Lower leg skin (tissue), 4 donors: ENCODE results near the gene GPD2. TPM values are rescaled to one million over a fixed set of nuclear protein-coding genes. Genes with fewer than 3 reads are reported as not detected.

ENCODE experiments used
- DNase-seq, 2 donors: peaks; one replicate each; pipeline ENCODE4 v3.0.0-alpha.2; 2019; ENCODE audit warnings: low spot score in 2 of 2
- H3K4me3 ChIP-seq: fragments of 200-600 bp; sonication (generic); 2 replicates; pipeline ENCODE4 v1.5.1; 2017; ENCODE audit warnings: mild to moderate bottlenecking, low read depth; ENCODE audit not compliant: poor library complexity, severe bottlenecking
- CTCF ChIP-seq, 3 donors: fragments of 450-650 bp; IDR thresholded peaks; one replicate each; pipeline ENCODE4 v1.5.1; 2016; ENCODE audit warnings: antibody characterized with exemption in 3 of 3, mild to moderate bottlenecking in 3 of 3, moderate library complexity in 2 of 3
- POLR2A ChIP-seq, 2 donors: fragments of 450-650 bp; IDR thresholded peaks; one replicate each; pipeline ENCODE4 v1.6.1; 2016 to 2017; ENCODE audit warnings: antibody characterized with exemption in 2 of 2, mild to moderate bottlenecking in 1 of 2, moderate library complexity in 1 of 2
- WGBS, 2 donors: methylation state at CpG; one replicate each; pipeline ENCODE4 v1.1.5; 2018; 5-methylcytosine and 5-hydroxymethylcytosine counted together
- intact Hi-C: fragments of 100-400 bp; cut with DNase I; formaldehyde crosslinking; loops from one replicate; pipeline ENCODE4 v1.15.0; 2023; ENCODE audit warnings: low total_unique reads
- total RNA-seq, 4 donors: library from RNA; depleted of rRNA; stranded (reverse); fragments of >200 nt; gene quantifications; one replicate each; pipeline ENCODE4 v1.1.0, GENCODE V29; 2016

GPD2 gene
- total RNA-seq, 4 donors from 2014 or later = 50.0 to 83.5 (median 64.6) TPM

- TF ChIP-seq CTCF (IDR thresholded peaks at IDR 0.05) (no peak), POLR2A (IDR thresholded peaks at IDR 0.05) (no peak)
- no peak for DNase-seq
- 52 to 56% methylated on average over 5 of the region's 5 CpGs for WGBS, 2 donors
- intact Hi-C loops = no loop called here
- no peak overlapping the region for H3K4me3 ChIP-seq
Observed at GRCh38 chr2:156625360-156626170, 189.4 kb downstream of the GPD2 start.

- WGBS, 2 donors = 75 to 76% methylated on average over 1 of the region's 1 CpG
- TF ChIP-seq POLR2A (IDR thresholded peaks at IDR 0.05) (no peak), CTCF (IDR thresholded peaks at IDR 0.05) (no peak)
- no peak for DNase-seq
Observed at GRCh38 chr2:156626931-156627330, 190.8 kb downstream of the GPD2 start.

GRCh38 chr2:156630579-156631337 lies 194.6 kb downstream of the GPD2 start:
- WGBS, 2 donors = 59 to 82% methylated on average over 1 of the region's 1 CpG

More at GRCh38 chr2:156626931-156627330, 190.8 kb downstream of the GPD2 start:
- H3K4me3 ChIP-seq = no peak overlapping the region
- intact Hi-C loops = no loop called here

GRCh38 chr2:156635646-156636045 lies 199.5 kb downstream of the GPD2 start:
- TF ChIP-seq POLR2A (IDR thresholded peaks at IDR 0.05) (no peak), CTCF (IDR thresholded peaks at IDR 0.05) (no peak)
- H3K4me3 ChIP-seq = no peak overlapping the region
- intact Hi-C loops = no loop called here
- no peak for DNase-seq
- 70 to 74% methylated on average over 3 of the region's 3 CpGs for WGBS, 2 donors

More at GRCh38 chr2:156630579-156631337, 194.6 kb downstream of the GPD2 start:
- H3K4me3 ChIP-seq = no peak overlapping the region
- no peak for DNase-seq
- intact Hi-C loops = no loop called here
- TF ChIP-seq POLR2A (IDR thresholded peaks at IDR 0.05) (no peak), CTCF (IDR thresholded peaks at IDR 0.05) (no peak)

Other genes with a start within 250 kb of the GPD2 start
- gene NR4A2, start 103.7 kb upstream of the GPD2 start, total RNA-seq = 10 to 100 TPM in 1 of 4 donors, 1 to 10 TPM in 3; 1.8 to 11.6 (median 5.2) TPM